Stimulated activated CD8-positive, alpha-beta memory T cell treated with anti-CD3 and anti-CD28 coated beads, Interleukin-12 subunit alpha, Interleukin-12 subunit beta, amount 100 ng/mL, for 1 hour (primary cell): ENCODE measurements around the gene DBX2.
"Not testable (repeated sequence)": the region's sequence is repeated elsewhere in the genome, so short reads cannot be mapped to it uniquely, and the experiment has no call there.

Experiments
- DNase-seq: peaks from one replicate; pipeline ENCODE4 v3.0.0-alpha.2; 2020; ENCODE audit warnings: low read depth

DBX2 gene

DNA sequence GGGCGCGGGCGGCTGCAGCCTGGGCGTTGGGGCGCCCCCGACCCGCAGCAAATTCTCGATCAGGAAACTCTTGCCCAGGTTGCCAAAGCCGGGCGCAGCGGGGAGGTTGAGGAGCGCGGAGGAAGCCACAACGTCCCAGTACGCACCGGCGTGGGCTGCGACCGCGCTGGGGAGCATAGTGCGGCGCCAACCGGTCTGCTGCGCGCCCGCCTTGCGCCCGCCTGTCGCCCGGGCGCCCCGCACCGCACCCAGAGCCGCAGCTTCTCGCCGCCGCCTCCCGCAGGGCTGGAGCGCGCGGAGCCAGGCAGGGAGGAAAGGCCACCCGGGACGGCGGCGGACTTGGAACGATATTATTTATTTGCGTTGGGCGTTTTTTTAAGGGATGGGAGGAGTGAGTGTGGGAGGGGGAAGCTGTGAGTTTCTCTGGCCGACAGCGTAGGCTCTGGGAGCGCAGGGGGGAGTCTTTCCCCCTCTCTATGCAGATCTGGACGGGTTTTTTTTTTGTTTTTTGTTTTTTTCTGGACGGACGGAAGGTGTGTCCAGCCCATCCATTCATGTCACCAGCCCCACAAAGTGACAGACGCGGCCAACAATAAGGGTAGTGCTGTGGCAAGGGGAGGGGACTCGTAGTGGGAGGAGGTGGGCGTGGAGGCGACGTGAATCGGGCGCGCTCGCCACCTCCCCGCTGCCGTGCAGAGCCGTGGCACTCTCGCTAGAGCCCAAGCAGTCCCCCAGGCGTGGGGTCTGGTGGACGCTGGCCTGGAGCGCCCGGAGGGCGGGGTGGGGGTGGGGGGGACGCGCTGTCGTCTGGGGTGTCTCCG, at the start of gene DBX2:
DBX2 (minus strand) TSS at position 349 of the 821 bp plus-strand sequence; CDS start at position 177, 172 bp downstream.
- DNase-seq: no peak

DNA sequence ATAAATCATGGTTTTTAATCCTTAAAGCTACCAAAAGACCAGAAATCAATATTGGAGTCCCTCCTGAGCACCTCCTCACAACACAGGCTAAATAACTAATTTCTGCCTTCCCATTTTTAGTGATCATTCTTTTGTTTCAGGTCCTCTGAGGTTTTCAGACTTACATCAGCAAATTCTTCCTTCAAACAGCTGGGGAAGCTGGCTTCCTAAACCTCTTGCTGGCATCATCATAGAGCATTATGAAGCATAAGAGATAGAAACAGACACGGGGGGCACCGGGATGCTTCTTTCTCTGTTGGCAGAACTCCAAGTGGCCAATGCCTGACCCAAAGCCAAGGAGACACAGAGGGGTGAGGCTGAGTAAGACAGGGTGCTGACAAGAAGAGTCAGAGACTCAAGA, 47.9 kb upstream of the DBX2 start:
- DNase-seq: no peak

DNA sequence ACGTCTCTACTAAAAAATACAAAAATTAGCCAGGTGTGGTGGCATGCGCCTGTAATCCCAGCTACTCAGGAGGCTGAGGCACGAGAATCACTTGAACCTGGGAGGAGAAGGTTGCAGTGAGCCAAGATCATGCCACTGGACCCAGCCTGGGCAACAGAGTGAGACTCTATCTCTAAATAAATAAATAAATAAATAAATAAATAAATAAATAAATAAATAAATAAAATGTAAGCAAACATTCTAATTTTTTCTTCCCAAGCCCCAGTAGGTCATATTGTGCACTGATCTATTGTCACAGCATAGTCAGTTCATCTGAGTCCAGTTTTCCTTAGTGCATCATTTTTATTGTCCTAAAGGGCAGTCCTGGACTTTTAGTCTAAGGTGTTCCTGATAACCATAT, 44.5 kb upstream of the DBX2 start:
- not testable (repeated sequence) for DNase-seq

DNA sequence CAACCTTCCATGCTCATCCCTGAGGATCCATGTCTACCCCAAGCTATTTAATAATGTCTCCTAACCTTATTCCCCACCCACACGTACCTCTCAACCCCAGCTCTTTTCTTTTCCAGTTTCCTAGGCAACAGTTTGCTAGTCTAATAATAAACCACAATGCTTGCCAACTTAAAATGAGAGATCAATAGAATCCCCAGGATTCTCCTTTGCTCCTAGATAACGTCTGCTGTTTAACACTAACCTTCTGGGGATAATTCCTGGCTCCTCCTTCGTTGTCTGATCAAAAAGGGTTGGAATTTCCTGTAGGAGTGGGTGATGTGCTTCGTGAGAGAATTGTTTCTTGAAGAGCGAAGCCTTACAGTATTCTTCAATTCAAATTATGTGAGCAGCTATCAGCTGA, 42.2 kb upstream of the DBX2 start:
- no peak for DNase-seq

GRCh38 chr12:45089411-45090075, 38.6 kb upstream of the DBX2 start:
- no peak for DNase-seq

GRCh38 chr12:45088608-45089007, 37.7 kb upstream of the DBX2 start:
- no peak for DNase-seq

DNA sequence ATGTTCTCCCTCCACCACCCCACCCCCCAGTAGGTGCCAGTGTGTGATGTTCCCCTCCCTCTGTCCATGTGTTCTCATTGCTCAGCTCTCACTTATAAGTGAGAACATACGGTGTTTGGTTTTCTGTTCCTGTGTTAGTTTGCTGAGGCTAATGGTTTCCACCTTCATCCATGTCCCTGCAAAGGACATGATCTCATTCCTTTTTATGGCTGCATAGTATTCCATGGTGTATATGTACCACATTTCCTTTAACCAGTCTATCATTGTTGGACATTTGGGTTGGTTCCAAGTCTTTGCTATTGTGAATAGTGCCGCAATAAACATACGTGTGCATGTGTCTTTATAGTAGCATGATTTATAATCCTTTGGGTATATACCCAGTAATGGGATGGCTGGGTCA, 33.3 kb upstream of the DBX2 start:
- DNase-seq: not testable (repeated sequence)

DNA sequence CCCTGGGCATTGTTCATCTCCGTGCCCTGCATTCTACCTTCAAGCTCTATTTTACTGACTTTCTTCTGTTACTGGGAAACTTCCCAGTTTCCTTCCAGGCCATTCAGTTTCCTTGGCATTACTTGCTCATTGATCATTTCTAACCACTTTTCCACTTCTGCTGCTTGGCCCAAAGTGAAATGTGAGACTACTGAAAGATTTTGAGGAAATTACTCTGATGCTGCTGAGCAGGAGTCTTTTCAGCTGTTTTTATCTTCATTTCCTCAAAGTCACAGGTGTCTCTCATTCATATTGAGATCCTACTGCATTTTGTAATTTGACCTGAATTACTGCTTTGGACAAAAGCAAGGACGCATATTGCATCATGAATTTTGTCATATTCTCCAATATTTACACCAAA, 26.4 kb upstream of the DBX2 start:
- DNase-seq: no peak

DNA sequence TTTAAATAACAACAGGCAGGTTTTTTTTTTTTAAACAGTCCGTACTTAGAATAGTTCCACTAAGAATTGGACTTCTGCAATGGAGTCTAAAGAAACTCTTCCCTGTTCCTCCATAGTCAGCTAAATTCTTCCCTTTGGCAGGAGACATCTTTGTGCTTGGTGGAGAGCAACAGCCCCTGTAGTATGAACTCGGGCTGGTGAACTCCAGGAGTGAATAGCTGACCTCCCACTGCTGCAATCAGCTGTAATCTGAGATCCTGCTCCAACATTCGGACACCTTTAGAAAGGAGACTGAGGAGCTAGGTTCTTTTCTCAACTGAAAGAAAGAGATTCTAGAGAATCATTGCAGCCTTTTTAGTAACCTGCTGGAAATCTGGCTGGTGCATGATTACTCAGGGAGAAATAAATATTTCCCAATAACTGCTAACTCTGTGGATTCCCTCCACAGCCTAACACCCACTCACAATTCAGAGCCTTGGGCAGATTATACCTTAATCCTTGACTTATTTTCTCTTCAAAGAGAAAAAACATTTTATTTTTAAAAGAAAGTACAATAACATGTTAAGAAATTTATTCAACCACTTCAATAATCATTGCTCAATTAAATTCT, 25.6 kb upstream of the DBX2 start:
- no peak for DNase-seq

DNA sequence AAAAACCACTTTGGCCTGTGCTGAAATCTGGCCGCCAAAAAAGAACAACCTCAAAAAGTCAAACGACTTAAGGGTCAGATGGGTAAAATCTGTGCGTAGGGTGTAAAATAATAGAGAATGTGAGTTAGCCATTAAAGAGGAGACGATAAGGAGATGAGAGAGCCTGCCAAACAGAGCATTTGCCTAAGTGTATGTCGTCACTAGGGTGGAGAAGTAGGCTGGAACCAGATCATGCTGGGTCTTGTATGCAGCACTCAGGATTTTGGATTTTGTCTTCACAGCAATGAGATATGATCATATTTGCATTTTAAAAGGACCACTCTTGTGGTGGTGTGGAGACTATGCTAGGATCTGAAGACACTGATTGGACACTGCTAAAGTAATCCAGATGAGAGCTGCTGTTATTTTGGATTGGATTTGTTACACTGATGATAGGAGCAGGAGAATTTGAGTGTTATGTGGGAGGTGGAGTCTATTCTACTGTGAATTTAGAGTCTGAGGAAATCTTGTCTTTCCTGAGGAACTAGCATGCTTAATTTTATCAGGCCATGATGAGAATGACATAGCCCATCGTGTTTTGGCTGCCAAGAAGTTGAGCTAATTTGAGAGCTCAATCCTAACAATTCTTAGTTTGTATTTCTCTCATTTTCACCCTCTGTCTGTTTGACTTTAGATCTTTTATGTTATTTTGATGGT, 24.8 kb upstream of the DBX2 start:
- no peak for DNase-seq

GRCh38 chr12:45065125-45065626, 14.3 kb upstream of the DBX2 start:
- DNase-seq: no peak

GRCh38 chr12:45060976-45061375, 10.1 kb upstream of the DBX2 start:
- DNase-seq: no peak

DNA sequence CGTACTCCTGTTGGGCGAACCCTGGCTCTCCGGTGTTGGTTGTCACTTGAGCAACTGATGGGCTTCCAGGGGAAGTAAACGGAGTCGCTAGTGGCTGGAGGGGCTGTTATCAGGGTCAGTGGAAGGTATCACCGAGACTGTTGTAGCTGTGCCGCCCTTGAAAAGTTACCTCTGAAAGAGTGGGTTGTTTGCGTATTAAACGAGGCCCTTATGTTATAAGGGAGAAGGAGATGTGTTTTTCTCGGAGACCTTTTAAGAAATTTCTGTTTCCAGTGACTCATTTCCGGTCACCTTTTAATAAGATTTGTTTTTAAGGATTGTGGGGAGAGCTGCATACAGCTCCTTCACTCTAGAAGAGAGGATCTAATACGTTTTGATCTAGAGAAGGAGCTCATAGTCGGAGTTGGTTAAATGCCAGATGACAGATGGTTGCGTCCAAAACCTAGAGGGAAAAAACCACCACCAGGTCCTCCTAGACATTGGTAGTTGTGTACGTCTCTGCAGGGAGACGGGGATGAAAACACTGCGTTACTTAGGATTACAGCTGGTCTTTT, 750 bp upstream of the DBX2 start:
- DNase-seq: no peak

GRCh38 chr12:45049912-45050750, 768 bp downstream of the DBX2 start:
- no peak for DNase-seq

DNA sequence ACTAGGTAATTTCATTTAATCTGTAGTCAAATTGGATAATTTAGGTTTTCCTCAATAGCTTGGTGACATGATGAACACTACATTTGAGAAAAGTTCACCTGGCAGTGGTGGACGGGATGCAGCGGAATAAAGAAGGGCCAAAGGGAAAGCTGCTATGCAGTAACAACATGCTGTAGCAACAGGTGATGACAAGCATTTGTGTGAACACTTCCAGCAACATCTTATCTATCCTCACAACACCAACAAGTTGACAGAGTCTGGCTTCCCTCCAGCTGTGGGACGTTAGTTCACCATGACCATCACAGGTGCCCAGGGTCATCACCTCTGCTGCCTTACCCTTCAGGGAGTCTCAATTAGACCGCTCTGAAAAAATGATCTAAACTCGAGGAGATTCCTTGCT, 8.3 kb downstream of the DBX2 start:
- no peak for DNase-seq

GRCh38 chr12:45040977-45041376, 9.9 kb downstream of the DBX2 start:
- DNase-seq: no peak

- DNase-seq: no peak
Measured at GRCh38 chr12:45039757-45040156, 11.1 kb downstream of the DBX2 start.

DNA sequence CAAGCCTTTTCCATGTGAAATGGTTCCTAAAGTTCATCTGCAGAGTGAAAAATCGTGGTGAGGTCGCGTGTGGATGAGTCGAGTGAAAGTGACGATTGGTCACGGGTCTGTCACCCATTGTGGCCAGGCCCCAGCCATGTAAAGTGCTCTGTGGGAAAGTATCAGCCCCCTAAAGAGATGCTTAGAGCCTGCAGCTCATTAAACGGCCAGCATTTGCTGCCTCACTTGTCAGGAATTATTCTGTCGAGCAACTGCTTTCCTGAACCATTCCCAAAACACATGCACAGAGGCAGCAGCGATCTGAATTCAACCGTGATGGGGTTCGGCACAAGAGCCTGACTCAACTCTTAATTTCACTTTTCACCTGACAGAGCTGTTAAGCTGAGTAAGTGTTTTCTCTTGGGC, 16.0 kb downstream of the DBX2 start:
- DNase-seq: no peak

GRCh38 chr12:45017916-45018315, 33.0 kb downstream of the DBX2 start:
- no peak for DNase-seq

GRCh38 chr12:45014396-45014795, 36.5 kb downstream of the DBX2 start:
- no peak for DNase-seq

GRCh38 chr12:45012749-45013148, 38.1 kb downstream of the DBX2 start:
- DNase-seq: no peak
